ENCODE results near the gene PIP4K2A.
"Not testable (repeated sequence)": the region's sequence is repeated elsewhere in the genome, so short reads cannot be mapped to it uniquely, and the experiment has no call there.

The PIP4K2A gene

GRCh38 chr10:22722626-22723169, 8.3 kb upstream of the PIP4K2A start:
- DNase-seq (ENCODE audit: low read depth) = no peak
- no peak overlapping the region for H3K4me3 ChIP-seq (ENCODE audit: low read depth, low read length)

GRCh38 chr10:22720667-22721066, 6.3 kb upstream of the PIP4K2A start:
- DNase-seq (ENCODE audit: low read depth) = no peak
- H3K4me3 ChIP-seq (ENCODE audit: low read depth, low read length) = no peak overlapping the region

DNA sequence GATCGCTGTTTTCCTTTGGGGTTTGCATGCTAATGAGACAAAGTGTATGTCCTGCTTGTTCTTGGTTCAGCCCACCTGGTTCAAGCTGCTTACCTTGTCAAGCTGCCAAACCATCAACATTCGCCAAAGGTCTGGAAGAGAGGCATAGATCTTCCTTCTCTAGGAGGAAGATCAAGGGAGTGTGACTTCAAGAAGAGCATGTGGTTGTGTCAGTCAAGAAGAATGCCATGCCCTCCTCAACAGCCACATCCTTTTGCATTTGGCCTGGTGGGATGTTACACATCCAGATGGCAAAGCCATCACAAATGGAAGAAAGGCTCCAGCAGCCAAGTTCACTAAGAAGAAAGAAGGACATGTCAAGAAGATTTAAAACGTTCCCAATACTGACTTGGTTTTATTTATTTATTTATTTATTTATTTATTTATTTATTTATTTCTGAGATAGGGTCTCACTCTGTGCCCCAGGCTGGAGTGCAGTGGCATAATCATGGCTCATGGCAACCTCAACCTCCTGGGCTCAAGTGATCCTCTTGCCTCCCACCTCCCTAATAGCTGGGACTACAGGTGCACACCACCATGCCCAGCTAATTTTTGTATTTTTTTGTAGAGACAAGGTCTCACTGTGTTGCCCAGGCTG, 5.1 kb upstream of the PIP4K2A start:
- H3K4me3 ChIP-seq (ENCODE audit: low read depth, low read length) = no peak overlapping the region
- no peak for DNase-seq (ENCODE audit: low read depth)

- not testable (repeated sequence) for DNase-seq (ENCODE audit: low read depth); H3K4me3 ChIP-seq (ENCODE audit: low read depth, low read length)
Measured at GRCh38 chr10:22718659-22719058, 4.3 kb upstream of the PIP4K2A start.

DNA sequence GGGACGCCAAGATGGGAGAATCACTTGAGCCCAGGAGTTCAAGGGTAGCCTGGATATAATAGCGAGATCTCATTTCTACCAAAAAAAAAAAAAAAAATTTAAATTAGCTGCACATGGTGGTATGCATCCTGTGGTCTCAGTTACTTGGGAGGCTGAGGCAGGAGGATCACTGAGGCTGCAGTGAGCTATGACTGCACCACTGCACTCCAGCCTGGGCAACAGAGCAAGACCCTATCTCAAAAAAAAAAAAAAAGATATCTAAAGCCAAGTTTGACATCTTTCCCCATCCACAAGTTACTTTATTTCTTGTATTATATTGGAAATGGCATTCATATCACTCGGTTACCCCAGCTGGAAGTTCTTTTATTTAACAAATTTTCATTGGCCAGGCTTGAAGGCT, 3.4 kb upstream of the PIP4K2A start:
- no peak overlapping the region for H3K4me3 ChIP-seq (ENCODE audit: low read depth, low read length)
- DNase-seq (ENCODE audit: low read depth) = no peak

GRCh38 chr10:22716943-22717342, 2.6 kb upstream of the PIP4K2A start:
- DNase-seq (ENCODE audit: low read depth) = no peak
- no peak overlapping the region for H3K4me3 ChIP-seq (ENCODE audit: low read depth, low read length)

- no peak for DNase-seq (ENCODE audit: low read depth)
- H3K4me3 ChIP-seq (ENCODE audit: low read depth, low read length) = no peak overlapping the region
Measured at GRCh38 chr10:22715290-22715625, 880 bp upstream of the PIP4K2A start.

DNA sequence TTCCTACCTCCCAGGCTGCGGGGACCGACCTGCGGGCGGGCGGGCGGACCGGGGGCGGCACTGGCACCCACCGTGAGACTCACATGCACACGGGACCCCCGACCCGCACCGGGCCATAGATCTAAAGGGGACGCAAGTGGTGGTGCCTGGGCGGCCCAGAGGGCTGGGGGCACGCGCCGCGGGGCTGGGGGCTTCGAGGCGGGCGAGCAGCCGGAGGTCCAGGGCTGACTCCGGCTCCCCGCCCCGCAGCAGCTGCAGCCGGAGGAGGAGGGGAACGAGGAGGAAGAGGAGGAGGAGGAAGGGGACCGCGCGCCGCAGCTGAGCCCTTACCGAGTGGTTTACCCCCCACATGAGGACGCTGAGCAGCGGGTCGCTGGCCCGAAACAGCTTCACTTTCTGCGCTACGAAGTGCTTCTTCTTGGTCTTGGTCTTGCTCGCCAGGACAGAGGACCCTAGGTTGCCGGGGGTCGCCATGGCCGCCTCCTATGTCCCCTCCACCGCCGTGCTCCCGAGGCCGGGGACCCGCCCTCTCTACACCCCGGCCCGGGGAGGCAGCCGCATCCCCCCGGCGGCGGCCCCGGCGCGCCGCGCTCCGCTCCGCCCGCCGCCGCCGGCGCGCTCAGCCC, 412 bp downstream of the PIP4K2A start:
- DNase-seq (ENCODE audit: low read depth) = no peak
- peak overlapping the region; percentile 88 for H3K4me3 ChIP-seq (ENCODE audit: low read depth, low read length)

DNA sequence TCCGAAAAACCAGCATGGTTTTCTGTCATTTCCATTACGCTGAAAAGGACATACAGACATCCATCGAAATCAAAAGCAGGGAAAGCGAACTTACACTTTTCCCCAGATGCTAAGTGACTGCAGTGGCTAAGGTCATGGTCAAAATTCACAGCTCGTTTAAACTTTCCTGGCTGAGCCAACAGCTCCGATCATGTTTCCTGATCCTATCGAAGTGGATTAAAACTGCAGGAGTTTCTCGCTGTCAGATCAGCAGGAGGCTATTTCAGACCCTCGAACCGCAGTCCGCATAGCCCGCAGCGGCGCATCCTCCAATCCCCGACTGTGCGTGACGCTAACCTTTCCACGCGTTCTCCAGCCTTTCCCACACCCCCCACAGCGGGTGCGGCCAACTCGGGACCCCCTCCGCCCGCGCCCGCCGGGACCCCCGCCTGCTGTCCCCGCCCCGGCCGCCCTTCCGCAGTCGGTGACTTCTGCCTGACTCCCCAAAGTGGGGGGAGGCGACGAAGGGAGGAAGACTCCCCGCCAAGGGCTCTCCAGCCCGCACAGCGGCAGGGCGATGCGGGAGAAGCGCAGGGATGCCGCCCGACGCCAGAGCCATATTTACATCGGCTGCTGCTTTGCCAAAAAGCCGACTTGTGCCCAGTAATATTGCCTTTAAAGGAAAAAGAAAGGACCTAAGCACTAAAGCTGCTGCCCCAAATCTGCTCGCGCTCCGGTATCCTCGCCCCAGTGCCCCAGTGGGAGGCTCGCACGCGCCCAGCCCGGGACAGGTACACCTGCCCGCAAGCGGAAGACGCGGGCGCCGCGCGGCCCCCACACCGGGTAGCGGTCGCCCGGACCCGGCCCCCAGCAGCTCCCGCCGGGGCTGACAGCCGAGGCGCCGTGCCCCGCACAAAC, 1.2 kb downstream of the PIP4K2A start:
- peak overlapping the region; percentile 88 for H3K4me3 ChIP-seq (ENCODE audit: low read depth, low read length)
- no peak for DNase-seq (ENCODE audit: low read depth)

DNA sequence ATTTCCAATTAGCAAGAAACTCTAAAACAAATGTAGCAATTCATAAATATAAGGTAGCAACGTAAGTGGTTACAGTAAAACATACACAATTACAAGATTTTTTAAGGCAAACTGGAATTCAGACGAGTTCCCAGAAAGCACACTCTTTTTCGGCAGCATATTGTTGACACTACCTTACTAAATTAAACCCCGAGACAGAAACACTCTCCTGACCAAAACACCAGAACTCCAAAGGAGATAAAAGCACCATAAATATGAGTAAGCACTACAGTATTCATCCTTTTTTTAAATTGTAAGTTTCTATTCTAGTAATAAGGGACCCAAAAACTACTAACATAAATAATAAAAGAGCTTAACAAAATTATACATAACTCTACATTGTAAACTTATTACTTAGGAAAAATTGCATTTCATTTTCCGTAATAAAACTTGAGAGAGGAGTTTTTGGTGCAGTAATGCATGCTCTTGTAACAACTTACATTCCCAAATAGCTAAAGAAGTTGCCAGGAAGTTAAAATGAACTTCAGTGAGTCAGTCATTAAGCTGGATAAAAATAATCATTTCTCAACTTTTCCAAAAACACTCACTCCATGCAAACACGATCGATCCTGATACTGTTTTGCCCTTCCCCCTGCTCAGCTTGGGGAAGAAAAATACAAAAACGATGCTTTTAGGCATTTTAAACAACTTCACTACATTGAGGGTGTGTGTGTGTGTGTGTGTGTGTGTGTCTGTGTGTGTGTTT, 2.0 kb downstream of the PIP4K2A start:
- DNase-seq (ENCODE audit: low read depth) = no peak
- peak overlapping the region; percentile 88 for H3K4me3 ChIP-seq (ENCODE audit: low read depth, low read length)

DNA sequence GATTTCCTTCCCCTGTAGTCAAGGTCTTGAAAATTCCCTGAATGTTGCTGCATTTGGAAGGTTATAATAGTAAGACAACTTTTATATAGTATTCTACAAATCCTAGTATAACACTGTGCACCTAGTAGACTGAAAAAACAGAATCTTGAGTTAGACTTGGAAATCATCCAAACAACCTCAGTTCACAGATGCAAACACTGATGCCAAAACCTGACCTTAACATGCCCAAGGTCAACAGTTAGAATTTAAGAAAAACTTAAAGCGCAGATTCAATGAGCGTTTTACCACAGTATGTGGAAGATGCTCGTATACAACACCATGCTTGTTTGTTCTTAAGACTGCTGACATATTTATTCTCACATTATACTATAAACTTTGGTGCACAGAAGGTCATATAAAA, 3.0 kb downstream of the PIP4K2A start:
- H3K4me3 ChIP-seq (ENCODE audit: low read depth, low read length) = no peak overlapping the region

GRCh38 chr10:22710139-22710745, 4.1 kb downstream of the PIP4K2A start:
- DNase-seq (ENCODE audit: low read depth) = no peak
- no peak overlapping the region for H3K4me3 ChIP-seq (ENCODE audit: low read depth, low read length)

More for the DNA sequence above, 3.0 kb downstream of the PIP4K2A start:
- no peak for DNase-seq (ENCODE audit: low read depth)

DNA sequence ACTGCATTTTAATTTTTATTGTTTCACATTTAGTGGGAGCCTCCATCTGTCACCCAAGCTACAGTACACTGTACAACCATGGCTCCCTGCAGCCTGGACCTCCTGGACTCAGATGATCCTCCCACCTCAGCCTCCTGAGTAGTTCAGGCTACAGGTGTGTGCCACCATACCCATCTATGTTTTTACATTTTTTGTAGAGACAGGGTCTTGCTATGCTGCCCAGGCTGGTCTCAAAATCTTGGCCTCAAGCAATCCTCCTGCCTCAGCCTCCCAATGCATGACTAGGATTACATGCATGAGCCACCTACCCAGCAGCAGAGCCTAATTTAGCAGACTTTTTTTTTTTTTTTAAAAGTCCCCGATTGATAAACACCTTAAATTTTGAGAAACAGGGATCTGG, 5.6 kb downstream of the PIP4K2A start:
- no peak for DNase-seq (ENCODE audit: low read depth)
- no peak overlapping the region for H3K4me3 ChIP-seq (ENCODE audit: low read depth, low read length)

GRCh38 chr10:22705527-22705926, 8.9 kb downstream of the PIP4K2A start:
- DNase-seq (ENCODE audit: low read depth) = no peak

DNA sequence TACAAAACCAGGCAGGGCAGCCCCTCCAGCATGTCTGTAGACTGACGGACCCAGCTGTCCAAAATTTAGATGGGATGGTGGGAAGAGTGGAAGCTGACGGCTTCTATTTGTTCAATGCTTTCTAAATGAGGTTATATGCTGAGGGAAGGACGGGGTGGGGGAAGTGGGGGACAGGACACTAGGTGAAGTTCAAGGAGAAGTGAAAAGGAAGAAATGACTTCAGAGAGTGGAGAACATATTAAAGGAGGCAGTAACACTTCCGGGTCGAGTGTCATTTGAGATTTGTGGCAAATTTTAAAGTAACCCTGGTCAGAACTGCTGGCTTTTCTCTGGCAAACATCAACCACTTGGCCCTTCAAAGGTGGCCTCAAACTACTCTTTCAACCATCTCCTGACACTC, 9.4 kb downstream of the PIP4K2A start:
- no peak overlapping the region for H3K4me3 ChIP-seq (ENCODE audit: low read depth, low read length)

More at GRCh38 chr10:22705527-22705926, 8.9 kb downstream of the PIP4K2A start:
- no peak overlapping the region for H3K4me3 ChIP-seq (ENCODE audit: low read depth, low read length)

DNA sequence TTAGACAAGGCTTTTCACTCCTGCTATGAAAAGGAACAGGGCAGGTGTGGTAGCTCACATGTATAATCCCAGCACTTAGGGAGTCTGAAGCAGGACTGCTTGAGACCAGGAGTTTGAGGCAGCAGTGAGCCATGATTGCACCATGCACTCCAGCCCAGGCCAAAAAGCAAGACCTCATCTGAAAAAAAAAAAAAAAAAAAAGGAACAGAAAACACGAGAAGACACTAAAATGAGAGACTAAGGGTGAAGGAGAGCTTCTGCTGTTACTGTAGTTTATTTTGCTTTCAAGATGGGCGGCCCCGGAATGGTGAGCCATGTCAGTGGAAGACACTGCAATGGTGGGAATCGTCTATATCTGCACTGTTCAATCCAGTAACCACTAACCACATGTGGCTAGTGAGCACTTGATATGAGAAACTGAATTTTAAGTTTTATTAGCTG, 9.9 kb downstream of the PIP4K2A start:
- H3K4me3 ChIP-seq (ENCODE audit: low read depth, low read length) = no peak overlapping the region
- DNase-seq (ENCODE audit: low read depth) = no peak

More for the DNA sequence above, 9.4 kb downstream of the PIP4K2A start:
- DNase-seq (ENCODE audit: low read depth) = no peak

DNA sequence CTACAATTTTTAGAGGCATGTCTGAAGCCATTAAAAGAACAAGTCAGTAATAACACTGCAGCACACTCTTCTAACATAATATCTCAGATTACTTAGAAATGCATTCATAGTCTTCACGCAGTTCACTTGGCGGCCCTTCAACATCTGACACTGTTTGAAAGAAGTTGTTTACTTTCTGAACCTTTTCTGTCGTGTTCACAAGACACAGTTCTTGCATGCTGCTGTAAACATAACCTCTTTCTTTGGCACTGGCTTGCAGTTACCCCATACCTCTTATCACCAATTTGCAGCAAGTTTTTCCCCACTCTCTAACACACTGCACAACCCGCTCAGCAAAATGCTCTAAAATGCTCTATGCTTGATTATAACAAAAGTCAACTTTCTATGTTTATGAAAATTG, 12.0 kb downstream of the PIP4K2A start:
- H3K4me3 ChIP-seq (ENCODE audit: low read depth, low read length) = no peak overlapping the region
- DNase-seq (ENCODE audit: low read depth) = no peak

DNA sequence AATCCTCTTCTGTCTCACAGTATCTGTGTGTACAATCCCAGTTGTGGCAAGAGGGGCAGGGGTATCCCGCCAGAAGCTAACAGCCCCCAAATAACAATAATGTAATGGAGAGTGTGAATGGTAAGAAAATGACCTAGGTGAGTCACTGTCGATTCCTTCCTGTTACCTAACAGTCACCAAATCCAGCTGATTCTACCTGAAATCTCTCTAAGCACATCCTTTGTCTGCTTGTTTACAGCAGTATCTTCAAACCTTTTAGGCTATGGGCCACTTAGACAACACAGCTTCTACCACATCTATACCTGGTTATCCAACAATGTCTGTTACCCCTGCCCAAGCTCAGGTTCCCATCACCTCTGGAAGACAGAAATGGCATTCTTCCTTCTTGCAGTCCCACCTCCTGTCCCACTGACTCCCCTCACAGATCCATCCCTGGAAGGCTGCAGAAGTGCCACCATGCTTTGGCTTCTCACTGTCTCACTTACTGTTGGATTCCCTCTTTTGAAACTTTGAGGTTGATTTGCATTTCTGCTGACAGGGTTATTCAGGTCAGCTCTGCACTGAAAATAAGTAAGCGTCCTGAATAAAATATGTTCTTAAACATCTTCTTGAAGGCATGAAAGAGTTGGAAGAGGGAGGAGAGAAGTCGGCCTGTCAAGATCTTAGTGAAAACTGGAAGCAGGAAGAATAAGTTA, 13.1 kb downstream of the PIP4K2A start:
- H3K4me3 ChIP-seq (ENCODE audit: low read depth, low read length) = no peak overlapping the region
- no peak for DNase-seq (ENCODE audit: low read depth)

- no peak overlapping the region for H3K4me3 ChIP-seq (ENCODE audit: low read depth, low read length)
- no peak for DNase-seq (ENCODE audit: low read depth)
Measured at GRCh38 chr10:22700489-22700888, 13.9 kb downstream of the PIP4K2A start.
